COR-L47 (cell line): ENCODE measurements around the gene PRKCB.
"Not testable (repeated sequence)": the region's sequence is repeated elsewhere in the genome, so short reads cannot be mapped to it uniquely, and the experiment has no call there.

Source experiments
- DNase-seq: peaks from one replicate; lab custom pipeline; 2025; lab: John Stamatoyannopoulos, UW

Gene PRKCB

DNA sequence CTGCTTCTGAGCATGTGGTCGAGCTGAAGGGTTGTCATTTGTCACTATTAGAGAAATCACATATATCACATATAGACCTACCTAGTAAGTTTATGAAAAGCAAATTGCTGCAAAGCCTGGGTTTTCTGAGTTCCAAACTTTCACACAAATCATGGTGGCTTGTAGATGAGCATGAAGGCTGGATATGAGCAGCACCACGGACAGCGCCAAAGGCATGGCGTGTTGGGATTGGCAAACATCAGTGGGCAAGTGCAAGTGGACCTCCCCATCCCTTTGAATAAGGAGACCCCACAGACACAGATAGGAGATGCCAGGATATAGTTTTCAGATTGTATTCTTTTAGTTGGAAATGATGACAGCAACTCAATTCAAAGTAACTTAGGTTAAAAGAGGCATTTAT, 342.7 kb downstream of the PRKCB start:
- DNase-seq, result no peak

DNA sequence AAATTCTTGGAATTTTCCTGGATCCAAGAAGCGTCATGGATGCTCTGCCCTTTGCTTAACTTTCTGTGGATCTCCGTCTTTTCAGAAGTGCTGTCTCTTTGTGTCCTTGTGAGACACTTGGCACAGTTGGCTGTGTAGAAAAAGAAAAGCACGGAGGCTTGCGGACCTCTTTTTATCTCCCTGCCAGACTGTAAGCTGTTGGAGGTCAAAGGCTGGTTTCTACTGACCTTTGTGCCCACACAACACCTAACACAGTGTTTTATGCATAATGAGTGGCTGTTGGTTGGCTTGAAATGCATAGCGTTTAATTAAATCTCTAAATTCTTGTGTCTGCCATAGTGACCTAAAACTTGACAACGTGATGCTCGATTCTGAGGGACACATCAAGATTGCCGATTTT, 344.7 kb downstream of the PRKCB start:
- DNase-seq, result no peak

DNA sequence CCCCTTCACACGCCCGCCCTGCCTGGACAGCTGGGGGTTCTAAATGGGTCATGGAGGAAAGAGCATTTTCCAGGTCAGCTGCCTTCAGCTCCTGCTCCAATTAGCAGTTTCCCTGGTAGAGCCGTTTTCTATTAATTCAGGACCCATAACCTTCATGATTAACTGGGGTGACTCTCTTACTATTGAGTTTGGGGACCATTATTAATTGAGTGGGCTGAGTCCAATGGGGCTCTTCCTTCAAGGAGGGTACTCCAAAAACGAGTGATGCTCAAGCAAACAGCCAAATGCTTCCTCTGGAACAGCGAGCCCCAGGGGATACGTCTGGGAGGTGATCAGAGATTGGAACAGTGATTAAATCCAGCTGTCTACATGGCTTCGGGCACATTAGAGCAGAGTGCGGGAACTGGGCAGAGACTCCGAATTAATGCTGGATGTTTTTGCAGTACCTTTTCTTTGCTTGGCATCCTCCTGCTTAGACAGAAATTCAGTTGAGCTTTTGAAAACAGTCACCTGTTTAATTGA, 352.3 kb downstream of the PRKCB start:
- no peak for DNase-seq

DNA sequence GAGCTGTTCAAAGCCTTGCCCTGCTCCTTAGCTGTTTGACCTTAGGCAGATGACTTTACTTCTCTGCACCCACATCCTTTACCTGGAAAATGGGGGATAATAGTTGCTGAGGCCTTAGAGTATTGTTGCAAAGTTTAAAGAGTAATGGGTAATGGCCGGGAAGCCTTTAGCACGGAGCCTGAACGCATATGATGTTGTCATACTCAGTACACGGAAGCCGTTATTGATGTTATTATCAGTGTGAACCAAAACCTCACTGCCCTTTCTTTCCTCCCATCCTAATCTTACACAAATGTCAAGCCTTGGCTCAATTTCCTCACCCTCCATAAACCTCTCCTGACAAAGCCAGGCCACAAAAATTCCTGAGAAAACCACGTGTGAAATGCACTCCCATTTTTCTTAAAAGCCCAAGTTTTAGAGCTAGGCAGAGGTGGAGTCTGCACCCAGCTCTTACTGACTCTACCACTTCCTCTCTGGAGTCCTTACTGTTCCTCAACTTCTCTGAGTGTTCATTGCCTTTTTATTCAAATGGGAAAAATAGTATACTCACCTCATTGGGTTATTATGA, 353.1 kb downstream of the PRKCB start:
- no peak for DNase-seq

GRCh38 chr16:24189941-24190340, 354.2 kb downstream of the PRKCB start:
- no peak for DNase-seq

DNA sequence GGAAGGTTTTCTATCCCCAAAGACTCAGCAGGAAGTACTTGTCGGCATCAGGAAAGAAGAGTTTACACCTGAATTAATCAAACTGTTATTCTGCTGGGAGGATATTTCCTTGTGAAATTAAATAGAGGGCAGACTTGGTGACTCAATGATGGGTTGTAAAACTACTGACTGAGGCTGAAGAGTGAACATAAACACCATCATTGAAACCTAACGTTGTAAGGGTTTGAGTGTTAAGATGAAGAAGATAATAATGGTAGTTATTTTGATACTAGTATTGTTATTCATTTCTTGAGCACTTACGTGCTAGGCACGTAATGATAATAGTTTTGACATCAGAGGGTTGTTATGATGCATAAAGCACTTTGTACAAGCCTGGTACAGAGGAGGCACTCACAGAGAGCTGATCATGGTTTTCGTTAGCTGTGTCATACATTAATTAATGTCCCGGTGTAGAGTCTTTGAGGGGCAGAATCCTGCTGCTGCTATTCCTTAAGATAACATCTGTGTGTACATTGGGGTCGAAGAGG, 356.2 kb downstream of the PRKCB start:
- DNase-seq, result no peak

DNA sequence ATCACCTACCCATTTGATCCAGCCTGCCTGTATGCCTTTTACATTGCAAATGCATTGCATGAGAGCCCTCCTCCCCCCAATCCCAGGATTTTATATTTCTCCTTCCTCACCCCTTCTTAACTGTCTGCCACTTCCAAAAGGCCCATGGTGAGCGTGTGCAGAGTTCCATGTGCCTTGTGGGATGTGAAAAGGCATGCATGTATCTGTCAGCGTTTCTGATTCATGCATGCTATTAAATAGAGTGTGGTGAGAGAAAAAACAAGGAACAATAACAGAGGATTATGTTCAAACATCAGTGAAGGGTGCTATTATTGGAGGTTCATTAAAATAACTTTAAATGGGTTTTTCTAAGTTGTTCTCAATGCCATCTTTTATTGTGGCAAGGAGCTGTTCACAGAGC, 359.4 kb downstream of the PRKCB start:
- DNase-seq, result no peak

- no peak for DNase-seq
Observed at GRCh38 chr16:24198807-24199533, 363.2 kb downstream of the PRKCB start.

DNA sequence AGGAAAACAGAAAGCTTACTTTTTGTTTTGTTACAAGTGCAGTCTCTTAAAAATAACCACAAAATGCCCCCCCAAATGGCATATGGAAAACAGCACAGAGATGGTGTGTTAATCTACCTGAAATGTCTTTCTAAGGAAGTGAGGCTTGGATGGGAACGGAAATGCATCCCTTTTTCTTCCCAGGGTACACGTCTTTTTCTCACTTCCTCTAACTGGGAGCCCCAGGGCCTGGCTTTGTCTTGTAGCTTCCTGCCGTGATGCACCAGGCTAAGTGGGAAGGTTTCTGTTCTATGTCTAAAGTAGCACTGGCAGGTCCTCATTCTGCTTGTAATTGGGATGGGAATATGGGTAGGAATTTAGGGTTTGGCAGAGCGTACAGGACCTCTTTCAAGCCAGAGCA, 367.9 kb downstream of the PRKCB start:
- no peak for DNase-seq

DNA sequence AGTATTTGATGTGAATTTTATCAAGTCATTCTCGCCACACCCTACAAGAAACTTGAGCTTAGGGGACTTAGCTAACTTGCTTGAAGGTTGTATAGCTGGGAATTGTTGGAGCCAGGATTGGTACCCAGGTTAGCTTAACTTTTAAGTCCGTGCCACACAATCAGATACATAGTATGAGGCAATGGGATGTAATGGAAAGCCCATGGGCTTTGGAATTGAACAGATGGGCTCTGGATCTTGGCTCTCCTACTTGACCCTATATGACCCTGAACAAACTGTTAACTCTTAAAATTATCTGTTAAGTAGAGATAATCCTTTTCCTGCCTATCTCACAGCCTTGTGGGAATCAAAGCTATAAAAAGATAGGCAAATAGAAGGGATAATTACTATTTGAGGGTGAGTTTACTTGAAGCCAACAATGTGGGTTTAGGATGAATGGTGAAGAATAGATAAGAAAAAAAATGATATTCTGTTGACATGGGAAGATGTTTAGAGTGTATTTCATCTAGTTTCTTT, 368.4 kb downstream of the PRKCB start:
- DNase-seq, result no peak

GRCh38 chr16:24206926-24207325, 371.1 kb downstream of the PRKCB start:
- DNase-seq, result no peak

- no peak for DNase-seq
Observed at GRCh38 chr16:24208710-24209109, 372.9 kb downstream of the PRKCB start.

GRCh38 chr16:24214992-24215391, 379.2 kb downstream of the PRKCB start:
- no peak for DNase-seq

- no peak for DNase-seq
Observed at GRCh38 chr16:24216961-24217360, 381.2 kb downstream of the PRKCB start.

DNA sequence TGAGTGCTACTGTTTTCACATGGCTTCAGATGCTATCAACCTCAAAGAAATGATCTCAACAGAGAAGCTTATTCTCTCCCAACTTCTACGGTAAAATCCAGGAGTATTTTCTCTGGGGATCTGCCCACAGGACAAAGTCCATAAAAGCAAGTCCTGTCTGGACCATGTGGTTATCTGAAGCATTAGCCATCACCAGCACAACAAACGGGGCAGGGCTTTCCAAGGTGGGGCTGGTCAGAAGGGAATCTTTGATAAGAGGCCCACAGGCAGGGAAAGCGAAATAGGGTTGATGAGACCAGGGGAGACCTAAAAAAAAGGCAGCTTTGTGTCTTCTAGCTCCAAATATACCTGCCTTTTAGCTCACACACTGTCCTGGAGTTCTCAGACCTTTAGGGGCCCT, 381.7 kb downstream of the PRKCB start:
- DNase-seq, result no peak

- no peak for DNase-seq
Observed at GRCh38 chr16:24218299-24218698, 382.5 kb downstream of the PRKCB start.

DNA sequence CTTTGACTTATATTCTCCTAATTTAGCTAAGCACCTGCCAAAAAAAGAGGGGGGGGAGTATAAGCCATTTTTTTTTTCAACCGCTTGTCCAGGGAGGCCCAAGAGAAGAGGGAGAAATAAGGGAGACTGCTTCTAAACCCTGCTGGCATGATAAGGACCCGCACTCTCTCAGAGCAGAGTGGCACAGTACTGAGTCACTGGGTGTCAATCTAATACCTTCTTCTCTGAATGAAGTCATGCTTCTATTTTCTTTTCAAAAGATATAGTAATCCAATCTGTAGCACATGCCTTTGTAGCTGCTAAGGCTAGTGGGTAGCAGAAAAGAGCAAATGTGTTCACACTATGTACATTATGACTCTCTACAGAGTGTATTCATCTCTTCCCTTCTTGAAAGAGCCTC, 385.4 kb downstream of the PRKCB start:
- DNase-seq, result no peak

- no peak for DNase-seq
Observed at GRCh38 chr16:24228514-24228913, 392.7 kb downstream of the PRKCB start.

DNA sequence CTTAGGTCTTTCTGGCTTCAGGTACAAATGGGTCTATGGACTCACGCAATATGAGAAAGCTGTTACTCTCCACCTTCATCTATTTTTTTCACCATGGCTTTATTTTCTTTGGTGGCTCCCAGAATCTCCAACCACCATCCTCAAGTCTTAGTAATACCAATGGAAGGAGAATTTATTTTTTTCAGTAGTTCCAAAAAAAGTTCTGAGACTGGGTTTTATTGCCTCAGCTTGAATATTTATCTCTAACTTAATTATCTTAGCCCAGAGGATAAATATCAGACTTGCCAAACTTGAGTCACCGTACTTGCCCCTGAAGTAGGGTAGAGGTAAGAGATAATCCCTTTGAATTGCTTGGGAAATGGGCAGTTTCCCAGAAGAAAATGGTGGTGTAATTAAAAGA, 397.2 kb downstream of the PRKCB start:
- DNase-seq, result no peak

- no peak for DNase-seq
Observed at GRCh38 chr16:24234737-24235136, 399.0 kb downstream of the PRKCB start.

GRCh38 chr16:24235806-24236205, 400.0 kb downstream of the PRKCB start:
- DNase-seq, result no peak

GRCh38 chr16:24238846-24239245, 403.1 kb downstream of the PRKCB start:
- DNase-seq, result not testable (repeated sequence)

DNA sequence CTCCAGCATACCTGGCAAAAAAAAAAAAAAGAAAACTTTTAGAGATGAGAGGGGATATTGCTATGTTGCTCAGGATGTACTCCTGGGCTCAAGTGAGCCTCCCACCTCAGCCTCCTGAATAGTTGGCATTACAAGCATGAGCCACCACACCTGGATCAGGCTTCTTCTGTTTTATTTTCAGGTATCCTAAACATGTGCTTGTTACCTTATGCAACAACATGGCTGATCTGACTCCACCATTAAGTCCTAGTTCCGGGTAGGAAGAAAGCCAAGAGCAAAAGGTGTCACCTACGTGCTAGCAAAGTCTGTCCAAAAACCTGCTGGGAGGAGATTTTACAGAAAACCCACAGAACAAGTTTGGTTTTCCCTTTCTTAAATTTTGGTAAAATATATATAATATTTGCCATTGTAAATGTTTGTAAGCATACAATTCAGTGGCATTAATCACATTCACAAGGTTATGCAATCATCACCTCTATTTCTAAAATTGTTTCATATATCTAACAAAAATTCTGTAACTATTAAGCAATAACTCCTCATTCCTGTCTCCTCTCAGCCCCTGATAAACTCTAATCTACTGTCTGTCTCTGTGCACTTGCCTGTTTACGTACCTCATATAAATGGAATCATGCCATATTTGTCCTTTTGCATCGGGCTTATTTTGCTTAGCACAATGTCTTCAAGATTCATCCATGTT, 411.3 kb downstream of the PRKCB start:
- DNase-seq, result no peak
